ENCODE data around the gene COL5A1.

Gene COL5A1

GRCh38 chr9:134758949-134759607 is 117.5 kb downstream of the COL5A1 start:
- no peak for ATAC-seq
- TF ChIP-seq SNAI2 (CRISPR knock-in tag; IDR thresholded peaks at IDR 0.05) (no peak), POU6F1 (CRISPR knock-in tag; IDR thresholded peaks at IDR 0.05; ENCODE audit: borderline replicate concordance, low read depth) (no peak), ARNTL (CRISPR knock-in tag; IDR thresholded peaks at IDR 0.05; ENCODE audit: borderline replicate concordance, low read depth) (no peak), ZFP3 (CRISPR knock-in tag; IDR thresholded peaks at IDR 0.05) (no peak), ESRRG (CRISPR knock-in tag; IDR thresholded peaks at IDR 0.05) (no peak), PPARA (CRISPR knock-in tag; IDR thresholded peaks at IDR 0.05; ENCODE audit: borderline replicate concordance) (no peak), CSDC2 (CRISPR knock-in tag; IDR thresholded peaks at IDR 0.05) (no peak), BACH2 (CRISPR knock-in tag; IDR thresholded peaks at IDR 0.05; ENCODE audit: borderline replicate concordance) (no peak), OSR1 (CRISPR knock-in tag; IDR thresholded peaks at IDR 0.05) (no peak), RARB (CRISPR knock-in tag; IDR thresholded peaks at IDR 0.05) (no peak)

- TF ChIP-seq ESRRG (CRISPR knock-in tag; IDR thresholded peaks at IDR 0.05) (no peak), TCF4 (CRISPR knock-in tag; IDR thresholded peaks at IDR 0.05; ENCODE audit: borderline replicate concordance) (no peak), ZC3H10 (CRISPR knock-in tag; IDR thresholded peaks at IDR 0.05) (no peak)
- no peak for ATAC-seq
Observed at GRCh38 chr9:134759913-134760312, 118.3 kb downstream of the COL5A1 start.

DNA sequence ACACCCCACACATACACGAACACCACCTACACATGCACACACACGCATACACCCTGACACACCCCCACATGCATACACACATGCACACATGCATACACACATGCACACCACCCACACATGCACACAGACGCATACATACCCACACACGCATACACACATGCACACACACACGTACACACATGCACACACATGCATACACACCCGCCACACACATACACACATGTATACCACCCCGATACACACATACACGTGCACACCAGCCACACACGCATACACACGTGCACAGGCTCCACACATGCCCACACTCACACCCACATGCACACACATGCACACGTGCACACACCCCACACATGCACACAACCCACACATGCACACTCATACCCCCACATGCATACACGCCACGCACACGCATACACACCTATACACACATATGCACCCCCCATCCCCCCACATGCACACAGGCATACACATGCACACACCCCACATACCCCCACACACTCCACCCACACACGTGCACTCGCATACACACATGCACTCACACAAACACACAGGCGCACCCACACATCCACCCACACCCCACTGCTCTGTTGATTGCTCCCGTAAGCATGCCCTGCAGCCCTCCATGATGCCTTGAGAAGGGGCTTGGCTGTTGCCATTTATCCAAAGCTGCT is 119.3 kb downstream of the COL5A1 start:
- TF ChIP-seq ESRRG (CRISPR knock-in tag; IDR thresholded peaks at IDR 0.05) (no peak), ARNTL (CRISPR knock-in tag; IDR thresholded peaks at IDR 0.05; ENCODE audit: borderline replicate concordance, low read depth) (no peak), ZNF565 (CRISPR knock-in tag; conservative IDR thresholded peaks at IDR 0.05; ENCODE audit: low read depth) (no peak), ZNF70 (CRISPR knock-in tag; IDR thresholded peaks at IDR 0.05) (no peak)
- TF ChIP-seq, protein P1, sequence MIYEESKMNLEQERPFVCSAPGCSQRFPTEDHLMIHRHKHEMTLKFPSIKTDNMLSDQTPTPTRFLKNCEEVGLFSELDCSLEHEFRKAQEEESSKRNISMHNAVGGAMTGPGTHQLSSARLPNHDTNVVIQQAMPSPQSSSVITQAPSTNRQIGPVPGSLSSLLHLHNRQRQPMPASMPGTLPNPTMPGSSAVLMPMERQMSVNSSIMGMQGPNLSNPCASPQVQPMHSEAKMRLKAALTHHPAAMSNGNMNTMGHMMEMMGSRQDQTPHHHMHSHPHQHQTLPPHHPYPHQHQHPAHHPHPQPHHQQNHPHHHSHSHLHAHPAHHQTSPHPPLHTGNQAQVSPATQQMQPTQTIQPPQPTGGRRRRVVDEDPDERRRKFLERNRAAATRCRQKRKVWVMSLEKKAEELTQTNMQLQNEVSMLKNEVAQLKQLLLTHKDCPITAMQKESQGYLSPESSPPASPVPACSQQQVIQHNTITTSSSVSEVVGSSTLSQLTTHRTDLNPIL (CRISPR knock-in tag; IDR thresholded peaks at IDR 0.05; ENCODE audit: low read depth) = no peak
- no peak for ATAC-seq

- TF ChIP-seq ZC3H10 (CRISPR knock-in tag; IDR thresholded peaks at IDR 0.05) = no peak
- no peak for TF ChIP-seq SNAI2 (CRISPR knock-in tag; IDR thresholded peaks at IDR 0.05)
- TF ChIP-seq RARB (CRISPR knock-in tag; IDR thresholded peaks at IDR 0.05) = no peak
- TF ChIP-seq ESRRG (CRISPR knock-in tag; IDR thresholded peaks at IDR 0.05) = no peak
- no peak for TF ChIP-seq BACH2 (CRISPR knock-in tag; IDR thresholded peaks at IDR 0.05; ENCODE audit: borderline replicate concordance)
- TF ChIP-seq, protein P2, sequence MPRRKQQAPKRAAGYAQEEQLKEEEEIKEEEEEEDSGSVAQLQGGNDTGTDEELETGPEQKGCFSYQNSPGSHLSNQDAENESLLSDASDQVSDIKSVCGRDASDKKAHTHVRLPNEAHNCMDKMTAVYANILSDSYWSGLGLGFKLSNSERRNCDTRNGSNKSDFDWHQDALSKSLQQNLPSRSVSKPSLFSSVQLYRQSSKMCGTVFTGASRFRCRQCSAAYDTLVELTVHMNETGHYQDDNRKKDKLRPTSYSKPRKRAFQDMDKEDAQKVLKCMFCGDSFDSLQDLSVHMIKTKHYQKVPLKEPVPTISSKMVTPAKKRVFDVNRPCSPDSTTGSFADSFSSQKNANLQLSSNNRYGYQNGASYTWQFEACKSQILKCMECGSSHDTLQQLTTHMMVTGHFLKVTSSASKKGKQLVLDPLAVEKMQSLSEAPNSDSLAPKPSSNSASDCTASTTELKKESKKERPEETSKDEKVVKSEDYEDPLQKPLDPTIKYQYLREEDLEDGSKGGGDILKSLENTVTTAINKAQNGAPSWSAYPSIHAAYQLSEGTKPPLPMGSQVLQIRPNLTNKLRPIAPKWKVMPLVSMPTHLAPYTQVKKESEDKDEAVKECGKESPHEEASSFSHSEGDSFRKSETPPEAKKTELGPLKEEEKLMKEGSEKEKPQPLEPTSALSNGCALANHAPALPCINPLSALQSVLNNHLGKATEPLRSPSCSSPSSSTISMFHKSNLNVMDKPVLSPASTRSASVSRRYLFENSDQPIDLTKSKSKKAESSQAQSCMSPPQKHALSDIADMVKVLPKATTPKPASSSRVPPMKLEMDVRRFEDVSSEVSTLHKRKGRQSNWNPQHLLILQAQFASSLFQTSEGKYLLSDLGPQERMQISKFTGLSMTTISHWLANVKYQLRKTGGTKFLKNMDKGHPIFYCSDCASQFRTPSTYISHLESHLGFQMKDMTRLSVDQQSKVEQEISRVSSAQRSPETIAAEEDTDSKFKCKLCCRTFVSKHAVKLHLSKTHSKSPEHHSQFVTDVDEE (CRISPR knock-in tag; IDR thresholded peaks at IDR 0.05) = no peak
- no peak for TF ChIP-seq TCF4 (CRISPR knock-in tag; IDR thresholded peaks at IDR 0.05; ENCODE audit: borderline replicate concordance)
- TF ChIP-seq ZNF70 (CRISPR knock-in tag; IDR thresholded peaks at IDR 0.05) = no peak
- no peak for TF ChIP-seq ARNTL (CRISPR knock-in tag; IDR thresholded peaks at IDR 0.05; ENCODE audit: borderline replicate concordance, low read depth)
- TF ChIP-seq OSR1 (CRISPR knock-in tag; IDR thresholded peaks at IDR 0.05) = no peak
- TF ChIP-seq, protein P3, sequence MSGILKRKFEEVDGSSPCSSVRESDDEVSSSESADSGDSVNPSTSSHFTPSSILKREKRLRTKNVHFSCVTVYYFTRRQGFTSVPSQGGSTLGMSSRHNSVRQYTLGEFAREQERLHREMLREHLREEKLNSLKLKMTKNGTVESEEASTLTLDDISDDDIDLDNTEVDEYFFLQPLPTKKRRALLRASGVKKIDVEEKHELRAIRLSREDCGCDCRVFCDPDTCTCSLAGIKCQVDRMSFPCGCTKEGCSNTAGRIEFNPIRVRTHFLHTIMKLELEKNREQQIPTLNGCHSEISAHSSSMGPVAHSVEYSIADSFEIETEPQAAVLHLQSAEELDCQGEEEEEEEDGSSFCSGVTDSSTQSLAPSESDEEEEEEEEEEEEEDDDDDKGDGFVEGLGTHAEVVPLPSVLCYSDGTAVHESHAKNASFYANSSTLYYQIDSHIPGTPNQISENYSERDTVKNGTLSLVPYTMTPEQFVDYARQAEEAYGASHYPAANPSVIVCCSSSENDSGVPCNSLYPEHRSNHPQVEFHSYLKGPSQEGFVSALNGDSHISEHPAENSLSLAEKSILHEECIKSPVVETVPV (CRISPR knock-in tag; IDR thresholded peaks at IDR 0.05) = no peak
- TF ChIP-seq, protein P1 (CRISPR knock-in tag; IDR thresholded peaks at IDR 0.05; ENCODE audit: low read depth) = no peak
- TF ChIP-seq POU6F1 (CRISPR knock-in tag; IDR thresholded peaks at IDR 0.05; ENCODE audit: borderline replicate concordance, low read depth) = no peak
- TF ChIP-seq CSDC2 (CRISPR knock-in tag; IDR thresholded peaks at IDR 0.05) = no peak
- no peak for TF ChIP-seq GLIS3 (CRISPR knock-in tag; IDR thresholded peaks at IDR 0.05)
- no peak for ATAC-seq
Observed at GRCh38 chr9:134764473-134765269, 123.1 kb downstream of the COL5A1 start.

All from SK-N-SH treated with all-trans-retinoic acid at 6 μM for 48 hours (cell line).